ENCODE measurements around the gene EVI5.

Gene EVI5

GRCh38 chr1:92464588-92465255, 320.2 kb downstream of the EVI5 start:
- no peak for TF ChIP-seq CTCF (IDR thresholded peaks at IDR 0.05; ENCODE audit: insufficient read depth, missing control alignments)
- FAIRE-seq (no peak), DNase-seq (ENCODE audit: insufficient read length, low spot score) (no peak)

- no peak for FAIRE-seq
- DNase-seq (ENCODE audit: insufficient read length, low spot score) = no peak
- TF ChIP-seq CTCF (IDR thresholded peaks at IDR 0.05; ENCODE audit: insufficient read depth, missing control alignments) = no peak
Measured at GRCh38 chr1:92461364-92462097, 323.4 kb downstream of the EVI5 start.

- no peak for DNase-seq (ENCODE audit: insufficient read length, low spot score)
- TF ChIP-seq CTCF (IDR thresholded peaks at IDR 0.05; ENCODE audit: insufficient read depth, missing control alignments) = no peak
- no peak for FAIRE-seq
Measured at GRCh38 chr1:92459871-92460320, 325.0 kb downstream of the EVI5 start.

All from D721Med (cell line).